GM19438 (cell line): ENCODE data around the gene GRHL1.
A peak's percentile ranks its signal among the peaks of the same experiment; 100 is the strongest.
"Not testable (repeated sequence)": the region's sequence is repeated elsewhere in the genome, so short reads cannot be mapped to it uniquely, and the experiment has no call there.

Experiments used
- ATAC-seq: cut with Tn5 transposase; IDR thresholded peaks from one replicate; pipeline ENCODE4 v1.9.1; 2021; ENCODE audit warnings: low read depth; ENCODE audit not compliant: unreplicated experiment

Gene GRHL1

GRCh38 chr2:10019602-10020400 is 68.3 kb downstream of the GRHL1 start:
- ATAC-seq = no peak

- ATAC-seq = no peak
Observed at GRCh38 chr2:10022041-10022421, 70.5 kb downstream of the GRHL1 start.

- no peak for ATAC-seq
Observed at GRCh38 chr2:10022445-10022844, 71.0 kb downstream of the GRHL1 start.

- no peak for ATAC-seq
Observed at GRCh38 chr2:10022966-10023662, 71.6 kb downstream of the GRHL1 start.

- no peak for ATAC-seq
Observed at GRCh38 chr2:10026940-10027569, 75.6 kb downstream of the GRHL1 start.

- ATAC-seq = no peak
Observed at GRCh38 chr2:10027660-10028330, 76.3 kb downstream of the GRHL1 start.

- ATAC-seq = no peak
Observed at GRCh38 chr2:10028407-10028987, 77.0 kb downstream of the GRHL1 start.

- ATAC-seq = peak; percentile 79
Observed at GRCh38 chr2:10028988-10029874, 77.7 kb downstream of the GRHL1 start.

GRCh38 chr2:10029875-10030223 is 78.4 kb downstream of the GRHL1 start:
- ATAC-seq = no peak

- no peak for ATAC-seq
Observed at GRCh38 chr2:10030311-10030736, 78.8 kb downstream of the GRHL1 start.

GRCh38 chr2:10030798-10031197 is 79.3 kb downstream of the GRHL1 start:
- not testable (repeated sequence) for ATAC-seq

- no peak for ATAC-seq
Observed at GRCh38 chr2:10031886-10032745, 80.6 kb downstream of the GRHL1 start.

- ATAC-seq = no peak
Observed at GRCh38 chr2:10032746-10033105, 81.2 kb downstream of the GRHL1 start.

GRCh38 chr2:10033251-10034006 is 81.9 kb downstream of the GRHL1 start:
- ATAC-seq = no peak

- ATAC-seq = no peak
Observed at GRCh38 chr2:10034333-10035052, 83.0 kb downstream of the GRHL1 start.

GRCh38 chr2:10035053-10035422 is 83.5 kb downstream of the GRHL1 start:
- ATAC-seq = no peak

GRCh38 chr2:10035633-10036032 is 84.1 kb downstream of the GRHL1 start:
- ATAC-seq = no peak
